Muscle of leg (tissue), 11 donors: ENCODE measurements around the gene RIMS3. TPM values are rescaled to one million over a fixed set of nuclear protein-coding genes. Genes with fewer than 3 reads are reported as not detected.

Experiments
- DNase-seq: peaks from one replicate; pipeline ENCODE4 v3.0.0; 2013
- H3K27ac ChIP-seq: one replicate; pipeline ENCODE4 v1.5.1; 2013; ENCODE audit warnings: mild to moderate bottlenecking, low read length, control low read depth
- H3K27me3 ChIP-seq: one replicate; pipeline ENCODE4 v1.6.1; 2013; ENCODE audit warnings: low read length; ENCODE audit not compliant: control insufficient read depth, insufficient read depth
- H3K36me3 ChIP-seq: one replicate; pipeline ENCODE4 v1.6.1; 2013; ENCODE audit warnings: low read length; ENCODE audit not compliant: control insufficient read depth, insufficient read depth
- H3K4me1 ChIP-seq: one replicate; pipeline ENCODE4 v1.6.1; 2013; ENCODE audit warnings: low read length; ENCODE audit not compliant: control insufficient read depth, insufficient read depth
- H3K4me3 ChIP-seq: one replicate; pipeline ENCODE4 v1.5.1; 2013; ENCODE audit warnings: low read length, control low read depth
- H3K9me3 ChIP-seq: replicated peaks from 2 replicates; pipeline ENCODE4 v1.6.1; 2013; ENCODE audit warnings: low read depth, low read length; ENCODE audit not compliant: control insufficient read depth
- WGBS: methylation state at CpG from one replicate; pipeline ENCODE4 v1.1.5; 2013; ENCODE audit warnings: missing lambda C conversion rate; ENCODE audit not compliant: insufficient coverage; 5-methylcytosine and 5-hydroxymethylcytosine counted together
- polyA plus RNA-seq, 8 donors: library from polyadenylated mRNA; unstranded; fragments of 120-200 nt; gene quantifications; one replicate each; pipeline versions ENCODE4 v1.2.1 to v1.2.3, GENCODE V29; 2013; ENCODE audit warnings: inconsistent platforms in 1 of 8, low replicate concordance in 1 of 8; ENCODE audit not compliant: insufficient read length in 8 of 8, insufficient read depth in 1 of 8
- total RNA-seq: library from RNA; stranded (reverse); fragments of 120-200 nt; gene quantifications from one replicate; pipeline ENCODE4 v1.2.4, GENCODE V29; 2013

The RIMS3 gene
- total and polyA plus RNA-seq, 9 donors, result 0.44 to 0.99 (median 0.56) TPM

- no peaks in the 10 kb centered on the region for H3K36me3 ChIP-seq
- 88% methylated on average over 15 of the region's 18 CpGs for WGBS
Observed at GRCh38 chr1:40641601-40642242, 23.8 kb downstream of the RIMS3 start.

GRCh38 chr1:40640314-40641076, 25.0 kb downstream of the RIMS3 start:
- H3K4me1 ChIP-seq, result no peaks in the 10 kb centered on the region
- no peak for DNase-seq
- no peak overlapping the region for H3K4me3 ChIP-seq
- no peaks in the 10 kb centered on the region for H3K36me3 ChIP-seq
- no peaks in the 10 kb centered on the region for H3K9me3 ChIP-seq
- 60% methylated on average over 1 of the region's 10 CpGs for WGBS
- H3K27me3 ChIP-seq, result peaks cover 3% of the 10 kb centered on the region
- no peak overlapping the region for H3K27ac ChIP-seq

More at GRCh38 chr1:40641601-40642242, 23.8 kb downstream of the RIMS3 start:
- Histone ChIP-seq H3K4me3 (no peak overlapping the region), H3K4me1 (no peaks in the 10 kb centered on the region), H3K27me3 (peaks cover 2% of the 10 kb centered on the region), H3K9me3 (no peaks in the 10 kb centered on the region), H3K27ac (no peak overlapping the region)
- no peak for DNase-seq

- Histone ChIP-seq H3K4me1 (no peaks in the 10 kb centered on the region), H3K9me3 (no peaks in the 10 kb centered on the region), H3K27ac (no peak overlapping the region), H3K4me3 (no peak overlapping the region), H3K36me3 (no peaks in the 10 kb centered on the region), H3K27me3 (peaks cover 3% of the 10 kb centered on the region)
- no peak for DNase-seq
- 83% methylated on average over 3 of the region's 8 CpGs for WGBS
Observed at GRCh38 chr1:40638097-40639036, 27.1 kb downstream of the RIMS3 start.

GRCh38 chr1:40637470-40638007, 27.9 kb downstream of the RIMS3 start:
- H3K9me3 ChIP-seq, result no peaks in the 10 kb centered on the region
- no peak overlapping the region for H3K4me3 ChIP-seq
- WGBS, result 69% methylated on average over 3 of the region's 3 CpGs
- no peak for DNase-seq
- H3K27me3 ChIP-seq, result peaks cover 3% of the 10 kb centered on the region
- H3K36me3 ChIP-seq, result no peaks in the 10 kb centered on the region
- no peak overlapping the region for H3K27ac ChIP-seq
- H3K4me1 ChIP-seq, result no peaks in the 10 kb centered on the region

- H3K27ac ChIP-seq, result no peak overlapping the region
- no peak overlapping the region for H3K4me3 ChIP-seq
- 13% methylated on average over 2 of the region's 6 CpGs for WGBS
- no peaks in the 10 kb centered on the region for H3K4me1 ChIP-seq
- peaks cover 3% of the 10 kb centered on the region for H3K27me3 ChIP-seq
- no peaks in the 10 kb centered on the region for H3K9me3 ChIP-seq
- H3K36me3 ChIP-seq, result no peaks in the 10 kb centered on the region
- DNase-seq, result peak; percentile 10
Observed at GRCh38 chr1:40636777-40637176, 28.7 kb downstream of the RIMS3 start.

GRCh38 chr1:40635763-40636500, 29.6 kb downstream of the RIMS3 start:
- Histone ChIP-seq H3K27ac (no peak overlapping the region), H3K36me3 (no peaks in the 10 kb centered on the region), H3K27me3 (peaks cover 3% of the 10 kb centered on the region), H3K4me3 (no peak overlapping the region), H3K9me3 (no peaks in the 10 kb centered on the region), H3K4me1 (no peaks in the 10 kb centered on the region)
- DNase-seq, result no peak
- 85% methylated on average over 9 of the region's 25 CpGs for WGBS

GRCh38 chr1:40634901-40635655, 30.4 kb downstream of the RIMS3 start:
- Histone ChIP-seq H3K4me1 (no peaks in the 10 kb centered on the region), H3K27me3 (peaks cover 3% of the 10 kb centered on the region), H3K27ac (no peak overlapping the region), H3K4me3 (no peak overlapping the region), H3K9me3 (no peaks in the 10 kb centered on the region), H3K36me3 (no peaks in the 10 kb centered on the region)
- DNase-seq, result no peak
- WGBS, result 100% methylated on average over 1 of the region's 6 CpGs

- 0% methylated on average over 1 of the region's 2 CpGs for WGBS
- Histone ChIP-seq H3K4me3 (no peak overlapping the region), H3K9me3 (no peaks in the 10 kb centered on the region), H3K27ac (no peak overlapping the region), H3K27me3 (peaks cover 3% of the 10 kb centered on the region), H3K36me3 (no peaks in the 10 kb centered on the region), H3K4me1 (no peaks in the 10 kb centered on the region)
- peak; percentile 49 for DNase-seq
Observed at GRCh38 chr1:40633931-40634376, 31.5 kb downstream of the RIMS3 start.

GRCh38 chr1:40633523-40633922, 32.0 kb downstream of the RIMS3 start:
- H3K27ac ChIP-seq, result no peak overlapping the region
- no peaks in the 10 kb centered on the region for H3K4me1 ChIP-seq
- H3K9me3 ChIP-seq, result no peaks in the 10 kb centered on the region
- H3K36me3 ChIP-seq, result no peaks in the 10 kb centered on the region
- no peak for DNase-seq
- peaks cover 3% of the 10 kb centered on the region for H3K27me3 ChIP-seq
- H3K4me3 ChIP-seq, result no peak overlapping the region
